Fibroblast of skin of abdomen (primary cell): ENCODE data around the gene LIN7A. TPM values are rescaled to one million over a fixed set of nuclear protein-coding genes. Genes with fewer than 3 reads are reported as not detected.

Experiments used
- DNase-seq: peaks from one replicate; pipeline ENCODE4 v3.0.0-alpha.2; 2013
- polyA plus RNA-seq, 2 experiments: library from polyadenylated mRNA; unstranded; fragments of 120-200 nt; gene quantifications; one replicate each; pipeline ENCODE4 v1.2.1, GENCODE V29; 2013; ENCODE audit not compliant: insufficient read length in 2 of 2

LIN7A gene, protein sequence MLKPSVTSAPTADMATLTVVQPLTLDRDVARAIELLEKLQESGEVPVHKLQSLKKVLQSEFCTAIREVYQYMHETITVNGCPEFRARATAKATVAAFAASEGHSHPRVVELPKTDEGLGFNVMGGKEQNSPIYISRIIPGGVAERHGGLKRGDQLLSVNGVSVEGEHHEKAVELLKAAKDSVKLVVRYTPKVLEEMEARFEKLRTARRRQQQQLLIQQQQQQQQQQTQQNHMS
- polyA plus RNA-seq (2013, experiment 1 of 2; ENCODE audit: insufficient read length) = 11.0 TPM
- 11.1 TPM for polyA plus RNA-seq (2013, experiment 2 of 2; ENCODE audit: insufficient read length)

DNA sequence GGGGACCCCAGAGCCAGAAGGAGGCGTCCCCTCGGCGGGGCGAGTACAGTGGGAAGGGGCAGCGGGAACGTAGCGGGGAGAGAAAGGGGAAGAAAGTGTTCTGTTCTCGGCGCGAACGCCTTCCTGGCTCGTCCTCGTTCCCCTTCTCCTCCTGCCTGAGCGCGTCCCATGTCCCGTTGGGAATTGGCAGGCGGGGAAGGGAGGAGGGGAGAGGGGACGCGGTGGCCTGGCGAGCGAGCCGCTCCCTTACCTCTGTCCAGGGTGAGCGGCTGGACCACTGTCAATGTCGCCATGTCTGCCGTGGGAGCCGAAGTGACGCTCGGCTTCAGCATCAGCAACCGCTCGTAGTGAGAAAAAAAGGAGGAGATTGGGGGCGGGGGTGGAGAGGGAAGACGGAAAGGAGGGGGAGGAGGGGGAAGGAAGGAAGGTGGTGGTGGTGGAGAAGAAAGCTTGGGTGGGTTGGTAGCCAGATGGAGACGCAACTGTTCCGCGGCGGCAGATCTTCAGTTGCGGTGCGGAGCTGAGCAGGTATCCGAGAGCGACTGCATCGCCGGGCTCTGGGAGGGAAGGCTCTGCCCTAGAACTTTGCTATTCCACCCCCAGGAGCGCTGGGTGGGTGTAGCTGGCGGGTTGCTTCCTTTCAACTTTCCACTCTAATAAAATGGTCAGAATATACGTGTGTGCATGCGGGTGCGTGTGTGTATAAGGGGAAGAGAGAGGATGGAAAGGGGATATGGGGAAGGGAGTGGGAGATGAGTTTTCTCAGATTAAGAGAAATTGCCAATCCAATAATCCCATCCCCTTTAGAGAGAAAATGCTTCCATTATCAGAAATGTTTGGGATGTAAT is at the start of gene LIN7A:
LIN7A (minus strand) TSS at position 544 of the 848 bp plus-strand sequence; CDS start at position 332, 212 bp downstream.
- peak; percentile 42 for DNase-seq

DNA sequence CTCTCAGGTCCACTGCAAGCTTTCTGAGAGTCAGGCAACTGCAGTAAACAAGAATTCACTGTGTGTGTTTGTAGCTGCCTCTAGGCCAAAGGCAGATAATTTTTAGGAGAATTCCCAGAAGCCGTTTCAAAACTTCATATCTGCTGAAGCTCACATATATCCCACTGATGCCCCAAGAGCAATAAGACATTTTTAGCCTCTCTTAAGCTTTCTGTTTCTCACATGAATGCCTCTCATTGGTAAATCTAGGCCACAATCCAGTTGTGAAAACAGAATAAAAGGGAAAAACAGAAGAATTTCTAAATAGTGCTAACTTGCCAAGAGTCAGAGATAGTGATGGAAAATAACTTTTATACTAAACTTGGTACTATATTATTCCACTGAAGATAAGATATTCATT is 48.5 kb upstream of the LIN7A start:
- DNase-seq = no peak

DNA sequence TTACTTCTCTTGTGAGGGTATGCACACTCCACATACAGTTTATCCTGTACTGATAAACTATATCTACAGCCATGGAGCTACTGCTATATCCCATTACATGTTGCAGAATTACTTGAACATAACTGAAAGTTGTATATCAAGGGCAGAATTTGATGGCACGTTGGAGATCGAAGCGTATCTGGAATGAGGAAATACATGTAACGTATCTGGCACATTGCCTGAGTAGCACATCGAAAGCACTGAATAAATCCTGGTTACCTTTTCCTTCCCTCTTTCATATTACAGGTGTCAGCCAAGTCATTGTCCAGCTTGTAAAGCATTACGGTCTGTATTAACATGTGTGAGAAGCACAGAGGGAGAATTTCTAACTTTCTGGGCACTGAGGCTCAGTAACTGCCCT is 42.1 kb upstream of the LIN7A start:
- no peak for DNase-seq

DNA sequence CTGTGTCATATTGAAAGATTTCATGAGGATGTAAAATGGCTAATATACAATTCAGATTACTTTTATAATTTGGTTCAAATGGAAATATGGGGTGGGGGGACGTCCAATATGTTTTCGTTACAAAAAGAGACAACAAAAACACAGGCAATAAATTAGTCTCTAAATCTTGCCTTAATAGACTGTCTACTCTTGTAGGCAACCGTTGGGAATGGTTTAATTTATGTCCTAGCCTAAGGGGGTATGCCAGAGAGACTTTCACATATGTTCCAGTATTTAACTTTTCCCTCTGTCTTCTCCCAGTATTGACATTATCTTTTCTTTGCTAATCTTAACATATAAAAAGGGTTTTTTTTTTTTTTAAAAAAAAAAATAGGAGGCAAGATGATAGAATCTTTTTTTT is 41.5 kb upstream of the LIN7A start:
- DNase-seq = no peak

DNA sequence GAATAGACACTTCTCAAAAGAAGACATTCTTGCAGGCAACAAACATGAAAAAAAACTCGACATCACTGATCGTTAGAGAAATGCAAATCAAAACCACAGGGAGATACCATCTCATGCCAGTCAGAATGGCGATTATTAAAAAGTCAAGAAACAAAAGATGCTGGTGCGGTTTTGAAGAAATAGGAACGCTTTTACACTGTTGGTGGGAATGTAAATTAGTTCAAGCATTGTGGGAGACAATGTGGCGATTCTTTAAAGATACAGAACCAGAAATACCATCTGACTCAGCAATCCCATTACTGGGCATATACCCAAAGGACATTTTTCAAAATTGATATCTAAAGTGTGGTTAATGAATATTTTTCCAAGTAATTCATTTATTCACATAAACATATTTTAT is 39.6 kb upstream of the LIN7A start:
- DNase-seq = no peak

DNA sequence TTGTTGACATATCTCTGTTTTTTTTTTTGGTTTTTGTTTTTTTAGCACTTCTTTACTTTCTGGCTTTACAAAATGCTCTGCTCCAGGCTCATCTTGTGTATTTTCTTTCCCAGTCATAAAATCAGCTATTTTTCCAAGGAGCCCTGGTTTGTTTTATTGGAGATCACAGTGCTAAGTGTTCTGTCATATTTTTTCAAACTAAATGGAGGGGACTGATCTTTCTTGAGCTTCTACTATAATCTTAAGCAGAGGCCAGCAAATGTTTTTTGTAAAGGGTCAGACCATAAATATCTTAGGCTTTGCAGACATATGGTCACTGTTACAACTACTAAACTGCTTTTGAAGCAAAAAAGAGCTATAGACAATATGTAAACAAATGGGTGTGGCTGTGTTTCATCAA is 30.6 kb upstream of the LIN7A start:
- DNase-seq = no peak

DNA sequence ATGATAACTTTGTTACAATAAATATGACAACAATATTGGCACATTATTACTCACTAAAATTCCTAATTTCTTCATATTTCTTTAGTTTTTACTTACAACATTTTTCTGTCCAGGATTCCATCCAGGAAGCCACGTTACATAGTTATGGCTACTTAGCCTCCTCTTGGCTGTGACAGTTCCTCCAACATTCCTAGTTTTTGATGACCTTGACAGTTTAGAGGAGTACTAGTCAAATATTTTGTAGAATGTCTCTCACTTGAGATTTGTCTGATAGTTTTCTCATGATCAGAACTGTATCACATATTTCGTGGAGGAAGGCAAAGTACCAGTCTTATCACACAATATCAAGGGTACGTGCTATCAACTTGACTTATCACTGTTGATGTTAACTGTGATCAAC is 29.8 kb upstream of the LIN7A start:
- DNase-seq = no peak

DNA sequence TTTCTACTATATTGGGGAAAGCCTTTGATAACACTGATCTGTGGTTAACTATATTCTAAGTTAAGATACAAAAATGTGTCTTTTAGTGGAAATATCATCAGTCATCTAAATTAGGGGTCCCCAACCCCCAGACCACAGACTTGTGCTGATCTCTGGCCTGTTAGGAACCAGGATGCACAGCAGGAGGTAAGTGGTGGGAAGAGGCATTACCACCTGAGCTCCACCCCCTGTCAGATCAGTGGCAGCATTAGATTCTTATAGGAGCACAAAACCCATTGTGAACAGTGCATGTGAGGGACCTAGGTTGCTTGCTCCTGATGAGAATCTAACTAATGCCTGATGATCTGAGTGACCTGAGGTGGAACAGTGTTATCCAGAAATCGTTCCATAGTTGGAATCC is 28.3 kb upstream of the LIN7A start:
- DNase-seq = no peak

DNA sequence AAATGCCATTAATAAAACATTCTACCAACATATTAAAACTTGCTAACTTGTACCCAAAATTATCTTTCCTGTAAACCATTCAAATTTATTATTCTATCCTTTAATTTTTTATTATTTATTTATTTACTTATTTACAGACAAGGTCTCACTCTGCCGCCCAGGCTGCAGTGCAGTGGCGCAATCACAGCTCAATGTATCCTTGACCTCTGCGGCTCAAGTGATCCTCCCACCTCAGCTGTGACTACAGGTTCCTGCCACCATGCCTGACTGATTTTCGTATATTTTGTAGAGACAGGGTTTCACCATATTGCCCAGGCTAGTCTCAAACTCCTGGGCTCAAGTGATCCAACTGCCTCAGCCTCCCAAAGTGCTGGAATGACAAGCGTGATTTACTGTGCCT is 20.4 kb upstream of the LIN7A start:
- DNase-seq = no peak

DNA sequence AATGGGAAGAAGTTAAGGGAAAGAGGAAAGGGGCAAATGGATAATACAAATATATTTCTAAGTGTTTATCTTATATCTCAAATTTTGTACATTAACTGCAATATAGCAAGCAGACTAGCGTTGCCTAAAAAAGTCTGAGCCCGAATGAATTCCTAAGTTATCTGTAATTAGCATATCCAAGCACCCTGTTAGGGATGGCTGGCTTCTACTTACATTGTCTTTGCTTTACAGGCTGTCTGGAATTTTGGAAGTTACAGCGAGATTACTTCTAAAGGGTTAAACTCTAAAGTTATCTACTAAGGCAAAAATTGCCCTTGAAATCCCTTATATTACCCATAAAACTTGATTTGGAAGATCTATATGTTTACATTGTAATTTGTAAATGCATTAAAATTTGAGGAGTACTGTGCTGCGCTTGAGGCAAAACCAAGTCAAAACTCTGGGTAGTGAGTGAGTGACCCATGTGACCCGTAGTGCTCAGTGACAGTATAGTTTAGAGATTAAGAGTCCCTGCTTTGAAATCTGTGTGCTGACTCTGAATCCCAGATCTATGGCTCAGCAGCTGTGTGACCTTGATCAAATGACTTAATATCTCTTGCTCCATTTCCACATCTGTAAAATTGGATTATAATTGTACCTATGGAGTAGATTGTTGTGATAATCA is 17.3 kb upstream of the LIN7A start:
- DNase-seq = no peak

DNA sequence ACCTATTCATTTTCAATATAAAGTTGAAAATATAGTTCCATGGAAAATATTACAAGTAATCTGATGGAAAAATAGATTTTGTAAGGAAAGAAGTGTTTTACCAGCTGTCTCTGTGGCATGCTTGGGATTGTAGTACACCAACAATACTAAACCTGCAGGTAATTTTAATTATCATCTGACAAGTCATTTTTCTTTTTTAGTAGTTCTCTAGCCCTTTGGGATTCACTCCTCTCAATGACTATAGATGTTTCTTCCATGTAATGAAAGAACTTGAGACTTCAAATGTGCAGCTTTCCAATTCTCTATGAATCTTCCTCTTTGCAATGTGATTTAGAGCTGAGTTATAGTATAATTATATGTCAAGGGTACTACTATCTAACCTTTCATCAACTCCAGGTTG is 14.7 kb upstream of the LIN7A start:
- no peak for DNase-seq

DNA sequence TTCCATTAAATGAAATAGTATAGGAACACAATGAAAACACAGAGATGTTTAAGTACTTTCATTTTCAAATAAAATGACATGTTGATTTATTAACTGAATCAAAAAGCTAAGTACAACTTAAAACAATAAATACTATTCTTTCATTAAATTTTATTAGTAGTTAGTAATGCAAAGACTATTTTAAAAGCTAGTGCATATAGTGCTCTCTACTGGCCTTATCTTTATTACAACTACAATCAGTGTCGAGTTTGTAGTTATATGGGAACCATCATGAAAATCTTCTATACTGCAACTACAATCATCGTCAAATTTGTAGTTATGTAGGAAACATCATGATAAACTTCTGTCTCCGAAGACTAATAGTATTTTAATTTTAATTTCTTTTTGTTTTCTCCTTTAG is 8.9 kb upstream of the LIN7A start:
- peak; percentile 8 for DNase-seq

DNA sequence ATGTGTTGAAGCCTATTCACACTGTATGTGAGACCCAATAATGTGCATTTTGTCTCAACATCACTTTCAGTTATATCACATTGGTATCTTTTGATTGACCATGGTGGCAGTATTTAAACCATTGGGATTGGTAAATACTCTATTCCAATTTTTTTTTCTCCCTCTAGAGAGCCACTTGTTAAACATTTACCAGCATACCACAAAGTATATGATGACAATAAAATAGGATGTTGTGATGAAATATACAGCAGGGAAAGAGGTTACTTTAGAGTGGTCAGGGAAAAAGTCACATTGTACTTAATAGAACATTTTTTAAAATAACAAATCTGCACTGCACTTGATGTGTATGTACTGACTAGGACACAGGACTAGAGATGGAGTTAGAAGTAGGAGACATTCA is 5.6 kb upstream of the LIN7A start:
- no peak for DNase-seq

DNA sequence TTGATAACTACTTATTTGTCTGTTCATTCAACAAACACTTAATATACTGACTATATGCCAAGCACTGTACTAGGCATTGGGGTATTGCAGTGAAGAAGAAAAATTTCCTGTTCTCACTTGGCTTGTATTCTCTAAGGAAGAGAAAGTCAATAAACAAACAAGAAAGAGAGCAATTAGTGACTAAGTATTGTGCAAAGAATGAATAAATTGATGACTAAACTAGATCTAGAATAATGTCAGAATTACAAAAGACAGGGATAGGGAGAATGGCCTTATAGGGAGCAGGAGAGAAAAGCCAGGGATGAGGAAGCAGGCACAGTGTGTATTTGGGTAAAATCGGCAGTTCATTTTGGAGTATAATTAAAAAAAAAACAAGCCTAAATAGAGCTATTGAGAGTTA is 4.2 kb upstream of the LIN7A start:
- DNase-seq = no peak

DNA sequence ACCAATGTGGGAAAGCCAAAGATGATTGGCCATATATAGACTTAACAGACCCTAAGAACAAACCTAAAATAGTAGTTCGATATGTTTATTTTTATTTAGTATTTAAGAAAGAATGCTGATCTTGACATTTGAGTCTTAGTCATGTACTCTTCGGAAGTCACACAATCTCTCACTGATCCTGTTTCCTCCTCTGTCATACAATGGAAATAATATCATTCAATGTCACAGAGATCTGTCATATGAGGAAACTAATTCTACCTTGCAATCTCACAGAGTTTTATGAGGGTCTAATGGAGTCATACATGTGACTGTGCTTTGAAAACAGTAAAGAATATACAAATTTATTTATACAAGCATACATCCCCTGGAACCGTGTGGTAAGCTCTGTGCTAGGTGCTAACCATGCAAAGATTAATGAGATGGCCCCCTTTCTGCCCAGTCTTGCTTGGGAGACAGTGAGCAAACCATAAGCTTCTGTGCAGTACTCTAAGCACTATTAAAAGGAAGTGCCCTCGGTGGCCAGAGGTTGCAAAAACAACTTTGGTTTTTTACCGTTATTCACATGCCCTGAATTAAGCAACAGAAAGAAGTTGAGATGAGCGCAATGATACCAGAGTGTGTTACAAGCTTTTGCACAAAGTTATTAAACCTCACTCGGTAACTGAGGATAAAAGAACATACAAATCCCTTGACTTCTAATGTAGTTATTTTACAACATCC is 1.7 kb upstream of the LIN7A start:
- no peak for DNase-seq

DNA sequence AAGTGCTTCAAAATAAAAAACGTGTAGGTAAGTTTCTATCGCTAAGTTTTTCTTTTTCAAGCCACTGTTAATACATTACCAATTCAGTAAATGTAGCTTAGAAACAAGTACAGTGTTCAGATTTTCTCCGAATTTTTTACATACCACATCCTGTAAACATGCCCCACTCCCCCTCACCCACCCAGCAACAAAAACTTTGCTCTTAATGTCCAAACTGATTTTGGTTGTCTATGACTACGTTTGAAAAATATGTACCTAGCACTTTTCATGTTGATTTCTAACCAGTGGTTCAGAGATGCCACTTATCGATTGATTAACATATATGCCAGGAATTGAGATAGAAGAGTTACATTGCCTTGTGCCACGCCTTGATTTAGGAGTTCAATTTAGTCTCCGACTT is 663 bp upstream of the LIN7A start:
- DNase-seq = no peak

DNA sequence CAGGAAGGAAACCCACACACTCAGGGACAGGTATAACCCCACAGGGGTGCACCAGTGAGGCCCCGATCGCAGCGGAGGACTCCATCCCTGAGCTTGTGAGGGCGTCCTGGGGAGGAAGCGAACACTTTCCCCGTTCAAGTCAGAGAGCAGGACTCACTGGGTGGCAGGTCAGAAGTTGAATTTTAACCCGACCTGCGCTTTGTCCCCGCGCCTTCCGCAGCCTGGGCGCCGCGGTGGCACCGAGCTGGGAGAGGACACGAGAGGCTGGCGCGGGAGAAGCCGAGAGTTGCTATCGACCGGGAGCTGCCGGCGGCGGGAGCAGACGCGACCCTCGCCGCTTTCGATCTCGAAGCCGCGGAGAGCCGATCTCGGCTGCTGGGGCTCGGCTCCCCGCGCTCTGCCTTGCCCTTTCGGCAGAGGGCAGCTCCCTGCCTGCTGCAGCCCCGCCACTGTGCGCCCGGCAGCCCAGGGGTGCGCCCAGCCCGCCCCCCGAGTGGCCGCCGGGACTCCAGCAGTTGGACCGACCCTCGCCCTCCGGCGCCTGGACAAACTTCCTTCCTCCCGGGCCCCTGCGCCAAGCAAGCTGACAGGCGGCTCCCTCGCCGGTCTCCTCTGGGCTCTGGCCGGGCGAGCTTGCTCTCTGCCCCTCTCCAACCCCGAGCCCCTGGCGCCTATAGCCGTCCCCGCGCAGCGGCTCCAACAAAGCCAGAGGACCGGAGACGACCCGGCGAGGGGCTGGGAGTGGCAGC is 918 bp downstream of the LIN7A start:
- DNase-seq = peak; percentile 45

DNA sequence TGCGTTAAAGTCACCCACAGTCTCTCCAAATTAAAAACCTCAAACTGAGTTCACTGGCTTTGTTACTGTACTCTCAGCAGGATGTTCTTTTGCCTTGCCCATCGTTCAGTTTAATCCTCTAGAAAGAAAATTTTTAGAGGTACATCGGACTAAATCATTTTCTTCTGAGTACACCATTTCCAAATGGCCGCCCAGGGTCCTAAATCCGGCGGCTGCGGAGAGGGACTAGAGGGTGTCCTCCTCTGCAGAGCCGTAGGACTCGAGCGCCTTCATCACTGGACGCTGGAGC is 1.4 kb downstream of the LIN7A start:
- no peak for DNase-seq

DNA sequence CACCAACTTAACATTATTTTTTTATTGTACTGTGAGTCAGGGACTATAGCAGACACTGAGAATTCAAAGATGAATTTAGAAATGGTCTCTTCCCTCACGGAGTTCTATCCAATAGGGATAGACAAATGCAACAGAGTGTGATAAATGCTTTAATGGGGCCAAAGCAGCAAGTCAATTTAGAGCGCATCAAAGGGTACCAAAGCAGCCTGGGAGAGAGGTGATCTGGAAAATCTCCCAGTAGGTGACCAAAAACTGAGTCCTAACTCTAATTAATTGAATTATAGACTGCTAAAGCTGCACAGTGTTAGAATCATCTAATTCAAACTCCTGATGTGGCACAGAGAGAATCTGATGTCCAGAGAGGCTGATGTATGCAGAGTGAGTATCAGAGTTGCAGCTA is 2.6 kb downstream of the LIN7A start:
- no peak for DNase-seq

DNA sequence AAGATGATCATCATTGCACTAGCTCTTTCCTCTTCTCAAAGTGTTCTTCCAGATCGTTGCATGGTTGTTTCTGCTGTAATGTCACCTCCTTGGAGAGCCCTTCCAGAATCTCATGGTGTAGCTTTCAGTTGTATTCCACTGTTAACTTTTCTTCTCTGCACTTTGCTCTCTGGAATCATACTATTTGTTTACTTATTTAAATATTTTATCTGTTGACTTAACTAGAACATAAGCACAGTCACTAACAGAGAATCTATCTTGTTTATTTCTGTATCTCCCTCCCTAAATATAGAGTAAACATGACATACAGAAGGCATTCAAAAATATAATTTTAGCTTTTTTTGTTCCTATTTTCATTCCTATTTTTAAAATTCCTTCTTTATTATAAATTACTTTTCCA is 11.8 kb downstream of the LIN7A start:
- DNase-seq = no peak

DNA sequence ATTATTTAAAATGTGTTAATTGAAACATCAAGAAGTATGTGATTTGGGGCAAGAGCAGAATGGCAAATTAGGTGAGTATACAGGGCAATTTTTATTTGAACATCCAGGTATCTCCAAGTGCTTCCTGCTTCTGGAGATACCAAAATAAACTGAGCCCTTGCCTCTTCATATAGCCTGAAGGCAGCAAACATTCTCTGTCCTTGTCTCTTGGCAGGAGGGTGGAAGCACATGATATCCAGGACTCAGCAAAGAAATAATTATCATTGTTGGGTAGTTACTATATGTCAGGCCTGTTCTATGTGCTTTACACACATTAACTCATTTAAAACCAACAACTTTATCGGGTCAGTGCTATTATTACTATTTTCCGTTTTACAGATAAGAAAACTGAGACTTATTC is 12.5 kb downstream of the LIN7A start:
- no peak for DNase-seq

DNA sequence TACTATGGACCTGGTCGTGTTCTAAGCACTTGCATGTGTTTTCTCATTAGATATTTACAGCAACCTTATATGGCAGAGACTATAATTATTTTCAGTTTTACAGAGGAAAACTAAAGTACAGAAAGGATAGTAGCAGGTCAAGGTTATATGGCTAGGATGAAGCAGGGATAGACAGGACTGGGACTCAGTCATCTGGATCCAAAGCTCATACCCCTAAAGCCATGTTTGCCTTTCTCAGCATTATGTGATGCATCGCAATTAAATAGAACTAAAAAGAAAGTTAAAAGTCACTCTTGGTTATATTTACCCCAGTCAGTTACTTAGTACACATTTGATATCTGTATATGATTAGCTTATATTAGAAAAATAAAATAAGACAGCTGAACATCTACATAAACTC is 13.3 kb downstream of the LIN7A start:
- DNase-seq = no peak

DNA sequence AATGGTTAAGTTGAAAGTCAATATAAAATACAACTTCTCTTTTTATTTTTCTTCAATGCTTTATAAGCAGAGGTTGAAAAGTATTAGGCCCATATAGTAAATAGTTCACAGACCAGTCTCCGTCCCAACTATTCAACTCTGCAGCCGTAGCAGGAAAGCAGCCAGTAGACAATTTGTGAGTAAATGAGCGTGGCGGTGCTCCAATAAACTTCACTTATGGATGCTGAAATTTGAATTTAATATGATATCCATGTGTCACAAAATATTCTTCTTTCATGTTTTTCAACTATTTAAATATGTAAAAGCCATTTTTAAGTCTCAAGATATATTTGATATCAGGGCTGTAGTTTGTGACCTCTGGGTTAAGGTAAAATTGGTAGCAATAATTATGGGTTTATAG is 17.7 kb downstream of the LIN7A start:
- no peak for DNase-seq
